ENCODE measurements around the gene APBA2. TPM values are rescaled to one million over a fixed set of nuclear protein-coding genes. Genes with fewer than 3 reads are reported as not detected.

Gene APBA2
- total RNA-seq, 1 donor = 4.7 TPM

GRCh38 chr15:28989239-28989830 is 103.6 kb downstream of the APBA2 start:
- no peak for DNase-seq (ENCODE audit: low read depth)
- no peak overlapping the region for H3K4me3 ChIP-seq (ENCODE audit: low read depth, low read length)
- TF ChIP-seq CTCF (IDR thresholded peaks at IDR 0.05; ENCODE audit: insufficient read depth, low read depth, low read length) = no peak

GRCh38 chr15:28989896-28990295 is 104.1 kb downstream of the APBA2 start:
- H3K4me3 ChIP-seq (ENCODE audit: low read depth, low read length) = no peak overlapping the region
- DNase-seq (ENCODE audit: low read depth) = no peak
- TF ChIP-seq CTCF (IDR thresholded peaks at IDR 0.05; ENCODE audit: insufficient read depth, low read depth, low read length) = no peak

GRCh38 chr15:28990390-28990789 is 104.6 kb downstream of the APBA2 start:
- DNase-seq (ENCODE audit: low read depth) = no peak
- TF ChIP-seq CTCF (IDR thresholded peaks at IDR 0.05; ENCODE audit: insufficient read depth, low read depth, low read length) = no peak
- H3K4me3 ChIP-seq (ENCODE audit: low read depth, low read length) = no peak overlapping the region

GRCh38 chr15:28991236-28992171 is 105.7 kb downstream of the APBA2 start:
- no peak for TF ChIP-seq CTCF (IDR thresholded peaks at IDR 0.05; ENCODE audit: insufficient read depth, low read depth, low read length)
- DNase-seq (ENCODE audit: low read depth) = no peak
- no peak overlapping the region for H3K4me3 ChIP-seq (ENCODE audit: low read depth, low read length)

GRCh38 chr15:28992336-28992864 is 106.6 kb downstream of the APBA2 start:
- no peak for DNase-seq (ENCODE audit: low read depth)
- TF ChIP-seq CTCF (IDR thresholded peaks at IDR 0.05; ENCODE audit: insufficient read depth, low read depth, low read length) = no peak
- H3K4me3 ChIP-seq (ENCODE audit: low read depth, low read length) = no peak overlapping the region

GRCh38 chr15:28993051-28993719 is 107.4 kb downstream of the APBA2 start:
- TF ChIP-seq CTCF (IDR thresholded peaks at IDR 0.05; ENCODE audit: insufficient read depth, low read depth, low read length) = no peak
- no peak for DNase-seq (ENCODE audit: low read depth)

More at GRCh38 chr15:28993051-28993719, 107.4 kb downstream of the APBA2 start:
- H3K4me3 ChIP-seq (ENCODE audit: low read depth, low read length) = no peak overlapping the region
